ENCODE results near the gene CHRNG.

CHRNG gene

DNA sequence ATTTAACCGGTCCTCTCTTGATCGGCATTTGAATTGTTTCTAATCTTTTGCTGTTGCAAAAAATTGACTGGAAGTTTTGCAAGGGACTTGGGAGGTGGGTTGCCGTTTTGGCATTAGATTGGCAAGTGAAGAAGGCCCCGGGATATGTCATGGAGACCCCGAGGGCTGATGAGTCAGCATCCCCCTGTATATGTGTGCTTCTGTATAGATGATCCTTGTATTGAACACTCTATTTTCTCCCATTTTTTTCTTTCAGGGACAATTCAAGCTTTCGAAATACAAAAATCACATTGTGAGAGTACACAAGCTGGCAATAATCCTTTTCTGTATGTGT, 41.1 kb downstream of the CHRNG start:
- no peak for DNase-seq (ENCODE audit: low read depth)

DNA sequence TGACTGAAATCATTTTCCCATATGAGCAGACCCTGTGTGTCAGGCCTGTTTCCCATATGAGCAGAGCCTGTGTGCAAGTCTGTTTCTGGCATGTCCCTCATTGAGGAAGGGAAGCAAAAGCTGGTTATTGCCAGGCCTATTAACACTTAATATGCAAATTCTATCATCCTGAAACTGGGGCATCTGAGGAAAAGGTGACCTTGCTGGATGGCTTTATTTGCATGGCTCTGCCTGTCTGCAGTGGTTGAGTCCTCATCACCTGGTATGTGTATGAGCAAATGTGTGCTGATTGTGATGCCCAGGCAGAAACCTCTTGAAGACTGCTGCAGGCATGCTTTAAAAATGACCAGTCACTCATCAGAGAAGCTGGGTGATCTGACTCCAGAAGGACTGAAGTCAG, 42.2 kb downstream of the CHRNG start:
- DNase-seq (ENCODE audit: low read depth), result no peak

DNA sequence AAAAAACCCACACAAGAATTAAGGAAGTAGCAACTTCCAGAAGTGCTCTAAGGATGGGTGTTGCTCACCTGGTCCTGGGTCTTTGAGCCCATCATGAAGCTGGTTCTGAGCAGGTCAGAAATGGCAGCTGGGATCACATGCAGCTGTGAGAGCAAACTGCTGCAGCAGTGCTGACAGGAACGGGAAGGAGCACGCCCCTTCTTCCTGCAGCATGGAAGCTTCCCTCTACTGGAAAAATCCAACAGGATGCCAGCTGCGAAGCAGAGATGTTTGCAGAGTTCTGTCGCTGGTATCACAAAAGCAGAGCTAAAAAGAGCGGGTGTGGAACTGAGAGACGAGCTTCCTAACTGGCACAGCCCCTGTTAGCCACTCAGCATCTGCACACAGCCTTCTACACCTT, 44.7 kb downstream of the CHRNG start:
- no peak for DNase-seq (ENCODE audit: low read depth)

DNA sequence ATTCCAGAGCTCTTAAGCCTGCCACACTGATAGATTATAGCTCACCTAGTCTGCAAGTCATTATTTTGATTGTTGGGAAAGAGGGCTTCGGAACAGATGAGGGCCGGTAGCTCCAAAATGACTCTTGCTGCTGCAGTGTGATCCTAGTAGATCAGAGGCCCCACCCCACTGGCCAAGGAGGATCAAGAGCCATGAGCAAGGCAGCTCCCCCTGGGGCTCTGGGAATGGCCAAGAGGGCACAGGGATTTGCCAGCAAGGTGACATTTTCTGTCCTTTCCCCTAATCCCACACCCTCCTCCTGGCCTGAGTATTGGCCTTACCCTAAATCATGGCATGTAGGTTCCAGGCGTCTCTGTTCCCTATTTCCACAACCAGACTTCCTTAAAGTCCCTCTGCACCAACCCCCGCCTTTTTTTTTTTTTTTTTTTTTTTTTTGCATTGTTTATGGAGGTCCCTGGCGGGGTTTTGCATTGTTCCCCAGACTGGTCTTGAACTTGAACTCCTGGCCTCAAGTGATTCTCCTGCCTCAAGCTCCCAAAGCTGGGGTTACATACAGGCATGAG, 47.5 kb downstream of the CHRNG start:
- no peak for DNase-seq (ENCODE audit: low read depth)

DNA sequence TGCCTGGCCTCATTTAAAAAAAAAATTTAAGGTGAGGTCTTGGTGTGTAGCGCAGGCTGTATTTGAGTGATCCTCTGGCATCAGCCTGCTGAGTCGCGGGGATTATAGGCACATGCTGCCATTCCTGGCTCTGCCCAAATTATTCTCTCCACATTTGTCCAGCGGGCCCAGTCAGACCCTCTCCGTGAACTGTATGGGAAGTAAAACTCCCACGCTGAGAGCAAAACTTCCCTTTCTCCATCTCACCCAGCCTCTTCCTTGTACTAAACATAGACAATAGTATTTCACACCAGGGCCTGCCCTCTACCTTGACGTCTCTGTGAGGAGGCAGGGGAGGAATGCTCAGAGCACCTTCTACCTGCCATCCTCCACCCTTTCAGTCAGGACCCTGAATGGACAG, 48.0 kb downstream of the CHRNG start:
- no peak for DNase-seq (ENCODE audit: low read depth)

DNA sequence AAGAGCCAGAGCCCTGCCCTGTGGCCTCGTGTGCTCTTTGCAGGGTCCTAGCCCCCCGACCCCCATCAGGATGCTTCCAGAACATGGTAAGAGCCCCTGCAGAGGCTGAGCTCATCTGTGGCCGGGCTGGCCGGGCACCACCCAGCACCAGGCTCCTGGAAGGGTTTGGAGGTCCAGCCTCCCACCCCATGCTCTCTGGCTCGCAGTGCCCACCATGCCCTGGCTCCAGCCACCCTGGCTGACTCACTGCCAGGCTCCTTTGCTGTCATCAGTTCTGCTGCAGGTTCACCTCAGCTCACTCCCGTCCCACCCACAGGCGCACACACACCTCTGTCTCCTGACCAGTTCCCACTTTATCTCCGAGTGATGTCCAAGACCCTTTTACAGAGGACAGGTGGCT, 48.5 kb downstream of the CHRNG start:
- DNase-seq (ENCODE audit: low read depth), result no peak

DNA sequence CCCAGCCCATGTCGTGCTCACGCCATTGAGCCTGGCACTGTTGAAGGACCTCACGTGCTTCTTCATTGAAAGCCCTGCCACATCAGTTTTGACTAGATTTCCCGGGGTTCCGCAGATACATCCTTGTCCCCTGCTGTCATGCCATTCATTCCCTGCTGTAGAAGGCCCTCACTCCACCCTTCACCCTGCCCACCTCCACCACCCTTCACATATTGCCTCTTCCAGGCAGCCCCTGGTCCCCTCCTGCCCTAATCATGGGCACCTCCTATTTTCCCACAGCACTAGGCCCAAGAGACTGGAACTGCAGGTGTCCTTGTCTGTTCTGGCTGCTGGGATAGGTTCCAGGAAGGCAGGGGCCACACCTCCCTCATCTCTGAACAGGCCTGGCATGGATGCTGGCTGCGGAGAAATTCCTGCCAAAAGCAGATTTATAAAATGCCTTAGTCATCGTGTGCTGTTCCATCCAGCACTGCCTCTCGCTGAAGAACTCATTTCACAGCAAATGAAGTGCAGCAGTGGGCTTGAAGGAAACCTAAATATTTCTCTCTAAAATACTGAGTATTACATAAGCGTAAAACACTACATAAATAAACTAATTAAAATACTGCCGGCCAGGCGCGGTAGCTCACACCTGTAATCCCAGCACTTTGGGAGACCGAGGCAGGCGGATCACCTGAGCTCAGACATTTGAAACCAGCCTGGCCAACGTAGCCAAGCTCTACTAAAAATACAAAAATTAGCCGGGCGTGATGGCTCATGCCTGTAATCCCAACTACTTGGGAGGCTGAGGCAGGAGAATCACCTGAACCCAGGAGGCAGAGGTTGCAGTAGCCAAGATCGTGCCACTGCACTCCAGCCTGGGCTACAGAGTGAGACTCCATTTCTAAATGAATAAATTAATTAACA, 49.4 kb downstream of the CHRNG start:
- no peak for DNase-seq (ENCODE audit: low read depth)

DNA sequence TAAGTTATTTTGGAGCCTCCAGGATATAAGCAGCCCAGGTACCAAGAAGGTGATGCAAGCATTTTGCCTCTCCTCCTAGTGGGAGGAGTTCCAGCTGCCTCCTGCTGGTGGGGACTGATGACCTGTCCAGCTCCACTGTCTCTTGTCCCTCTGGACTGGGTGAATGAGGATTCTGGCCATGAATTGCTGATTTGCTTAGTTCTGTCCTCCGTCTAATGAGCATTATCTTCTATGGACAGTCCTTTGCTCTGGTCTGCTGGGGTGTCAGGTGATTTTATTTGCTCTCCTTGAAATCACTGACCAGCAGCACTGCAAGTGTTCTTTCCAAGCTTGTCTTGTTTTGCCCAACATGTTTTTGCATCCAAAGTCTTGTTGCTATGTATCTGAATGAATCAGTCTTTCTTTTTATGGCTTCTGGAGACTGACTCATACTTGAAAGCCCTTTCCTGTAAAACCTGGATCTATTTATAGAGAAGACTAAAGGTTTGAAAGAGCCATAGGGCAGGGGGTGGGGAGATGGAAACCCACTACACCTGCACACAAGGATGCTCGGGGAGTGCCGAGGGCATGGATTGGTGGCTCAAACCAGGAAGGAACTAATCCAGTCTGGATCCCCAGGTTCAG, 53.4 kb downstream of the CHRNG start:
- DNase-seq (ENCODE audit: low read depth), result no peak

DNA sequence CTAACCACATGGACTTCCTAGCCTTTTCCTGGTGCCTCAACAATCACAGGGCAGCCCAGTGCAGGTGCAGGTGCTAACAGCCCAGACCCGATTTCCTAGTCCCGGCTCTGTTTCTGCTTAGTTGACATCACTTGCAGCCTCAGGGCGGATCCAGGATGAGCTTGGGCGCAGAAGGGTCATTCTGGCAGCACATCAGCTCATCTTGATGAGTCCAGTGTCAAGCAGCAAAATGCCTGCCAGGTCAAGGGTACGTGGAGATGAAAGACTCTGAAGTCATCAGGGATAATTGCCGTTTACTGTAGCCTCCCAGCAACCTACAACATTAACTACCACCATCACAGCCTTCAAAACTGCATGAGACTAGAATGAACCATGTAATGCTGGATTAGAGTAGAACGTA, 54.5 kb downstream of the CHRNG start:
- no peak for DNase-seq (ENCODE audit: low read depth)
